Colonic mucosa (tissue), 4 donors: Measurements from ENCODE around the gene EEF1G. TPM values are rescaled to one million over a fixed set of nuclear protein-coding genes. Genes with fewer than 3 reads are reported as not detected.

Source experiments
- DNase-seq: peaks from one replicate; pipeline ENCODE4 v3.0.0-alpha.2; 2020
- H3K27ac ChIP-seq: fragments of 200-600 bp; one replicate; pipeline ENCODE4 v1.8.0; 2021
- H3K27me3 ChIP-seq: fragments of 200-600 bp; one replicate; pipeline ENCODE4 v1.8.0; 2021
- H3K36me3 ChIP-seq: fragments of 200-600 bp; one replicate; pipeline ENCODE4 v1.8.0; 2021
- H3K4me1 ChIP-seq: fragments of 200-600 bp; one replicate; pipeline ENCODE4 v1.8.0; 2021; ENCODE audit warnings: mild to moderate bottlenecking
- H3K4me3 ChIP-seq: fragments of 200-600 bp; one replicate; pipeline ENCODE4 v1.8.0; 2021
- H3K9ac ChIP-seq, 2 donors: one replicate each; pipeline ENCODE4 v1.7.0; 2013; ENCODE audit warnings: control low read depth in 2 of 2, low read depth in 2 of 2, low read length in 2 of 2
- H3K9me3 ChIP-seq: fragments of 200-600 bp; one replicate; pipeline ENCODE4 v1.8.0; 2021
- intact Hi-C: fragments of 100-400 bp; cut with DNase I; formaldehyde crosslinking; loops from one replicate; pipeline ENCODE4 v1.14.1; 2022
- total RNA-seq, 2 donors: library from RNA; stranded (reverse); fragmentation: NEBNext Ultra II Directional in 1 of 2; extraction: Animal tissue kit (Norgen Biotek cat#: 25700) in 1 of 2; gene quantifications; one replicate each; pipeline ENCODE4 v1.2.1, GENCODE V29; 2021
- TF ChIP-seq, protein P1 (sequence below): fragments of 200-600 bp; IDR thresholded peaks from one replicate; pipeline ENCODE4 v1.8.0; 2022; ENCODE audit warnings: antibody characterized with exemption, mild to moderate bottlenecking
- donor health status: healthy.
- donor health status: DM: no; HTN: no; CAD: no.
- donor health status: DM: no; HTN: no; CAD: no.

EEF1G gene
- total RNA-seq, 2 donors from 2014 or later: 1,328 to 1,358 TPM

DNA sequence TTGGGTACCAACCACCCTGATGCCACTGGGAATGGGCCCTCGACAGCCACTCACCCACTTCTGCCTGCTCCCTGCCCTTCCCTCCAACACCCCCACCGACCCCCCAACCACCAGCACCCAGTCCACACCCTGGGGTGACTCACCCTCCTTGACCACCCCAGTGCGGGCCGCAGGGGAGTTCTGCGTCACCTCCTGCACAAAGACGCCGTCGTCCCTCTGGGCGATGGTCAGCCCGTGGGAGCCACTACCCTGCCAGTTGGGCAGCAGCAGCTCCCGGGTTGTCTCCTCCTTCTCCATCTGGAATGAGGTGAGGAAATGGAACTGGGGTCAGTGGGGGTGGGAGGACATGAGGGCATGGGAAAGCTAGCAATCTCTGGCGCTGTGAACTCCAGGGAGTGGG, 37.9 kb downstream of the EEF1G start:
- TF ChIP-seq, protein P1, sequence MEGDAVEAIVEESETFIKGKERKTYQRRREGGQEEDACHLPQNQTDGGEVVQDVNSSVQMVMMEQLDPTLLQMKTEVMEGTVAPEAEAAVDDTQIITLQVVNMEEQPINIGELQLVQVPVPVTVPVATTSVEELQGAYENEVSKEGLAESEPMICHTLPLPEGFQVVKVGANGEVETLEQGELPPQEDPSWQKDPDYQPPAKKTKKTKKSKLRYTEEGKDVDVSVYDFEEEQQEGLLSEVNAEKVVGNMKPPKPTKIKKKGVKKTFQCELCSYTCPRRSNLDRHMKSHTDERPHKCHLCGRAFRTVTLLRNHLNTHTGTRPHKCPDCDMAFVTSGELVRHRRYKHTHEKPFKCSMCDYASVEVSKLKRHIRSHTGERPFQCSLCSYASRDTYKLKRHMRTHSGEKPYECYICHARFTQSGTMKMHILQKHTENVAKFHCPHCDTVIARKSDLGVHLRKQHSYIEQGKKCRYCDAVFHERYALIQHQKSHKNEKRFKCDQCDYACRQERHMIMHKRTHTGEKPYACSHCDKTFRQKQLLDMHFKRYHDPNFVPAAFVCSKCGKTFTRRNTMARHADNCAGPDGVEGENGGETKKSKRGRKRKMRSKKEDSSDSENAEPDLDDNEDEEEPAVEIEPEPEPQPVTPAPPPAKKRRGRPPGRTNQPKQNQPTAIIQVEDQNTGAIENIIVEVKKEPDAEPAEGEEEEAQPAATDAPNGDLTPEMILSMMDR: no peak
- Histone ChIP-seq H3K36me3 (peaks cover 45% of the 10 kb centered on the region), H3K27ac (no peak overlapping the region), H3K9ac (no peak overlapping the region), H3K27me3 (no peaks in the 10 kb centered on the region), H3K4me1 (peaks cover 31% of the 10 kb centered on the region), H3K4me3 (no peak overlapping the region), H3K9me3 (no peaks in the 10 kb centered on the region)
- intact Hi-C loops: no loop called here
- DNase-seq: no peak

DNA sequence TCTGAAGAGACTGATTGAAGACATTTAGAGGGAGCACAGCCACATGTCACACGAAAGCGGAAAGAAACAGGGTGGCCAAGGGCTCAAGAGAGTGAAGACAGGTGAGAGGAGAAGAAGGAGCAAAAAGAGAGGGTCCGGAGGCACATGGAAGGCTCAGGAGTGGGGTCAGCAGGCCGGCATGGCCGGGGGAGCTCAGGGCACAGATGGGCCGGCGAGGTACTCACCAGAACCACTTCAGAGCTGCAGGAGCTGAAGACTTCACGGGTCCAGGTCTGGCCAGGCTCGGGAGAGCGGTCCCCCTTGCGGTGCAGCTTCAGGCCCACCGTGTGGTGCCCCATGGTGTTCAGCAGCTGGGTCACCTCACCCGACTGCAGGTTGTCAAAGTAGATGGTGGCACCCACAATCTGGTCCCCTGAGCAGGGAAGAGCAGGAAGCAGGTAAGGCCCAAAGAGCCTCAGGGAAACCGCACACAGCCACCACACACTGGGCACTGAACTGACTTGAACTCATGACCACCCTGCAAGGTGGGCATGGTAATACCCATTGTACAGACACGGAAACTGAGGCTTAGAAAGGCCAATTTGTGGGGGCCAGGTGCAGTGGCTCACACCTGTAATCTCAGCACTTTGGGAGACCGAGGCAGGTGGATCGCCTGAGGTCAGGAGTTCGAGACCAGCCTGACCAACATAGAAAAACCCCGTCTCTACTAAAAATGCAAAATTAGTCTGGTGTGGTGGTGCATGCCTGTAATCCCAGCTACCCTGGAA, 38.7 kb downstream of the EEF1G start:
- Histone ChIP-seq H3K9ac (no peak overlapping the region), H3K36me3 (peaks cover 46% of the 10 kb centered on the region), H3K4me3 (no peak overlapping the region), H3K4me1 (peaks cover 22% of the 10 kb centered on the region), H3K27ac (no peak overlapping the region), H3K9me3 (no peaks in the 10 kb centered on the region), H3K27me3 (no peaks in the 10 kb centered on the region)
- intact Hi-C loops: no loop called here
- TF ChIP-seq, protein P1: no peak
- no peak for DNase-seq

DNA sequence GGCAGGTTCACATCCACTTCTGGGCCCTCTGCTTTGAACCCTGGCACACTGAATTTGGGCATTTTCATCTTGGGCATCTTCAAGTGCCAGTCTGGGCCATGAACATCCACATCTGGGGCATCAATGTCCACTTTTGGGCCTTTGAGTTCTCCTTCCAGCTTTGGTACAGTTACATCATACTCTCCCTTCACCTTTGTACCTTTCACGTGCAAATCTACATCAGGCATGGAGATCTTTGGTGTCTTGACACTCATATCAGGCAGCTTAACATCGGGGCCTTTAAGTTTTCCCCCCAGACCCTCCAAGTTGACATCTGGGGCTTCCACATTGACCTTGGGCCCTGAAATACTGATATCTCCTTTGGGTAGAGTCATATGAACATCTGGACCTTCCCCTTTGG, 41.6 kb downstream of the EEF1G start:
- Histone ChIP-seq H3K4me1 (no peaks in the 10 kb centered on the region), H3K36me3 (peaks cover 46% of the 10 kb centered on the region), H3K9ac (no peak overlapping the region), H3K27me3 (no peaks in the 10 kb centered on the region), H3K4me3 (no peak overlapping the region), H3K9me3 (no peaks in the 10 kb centered on the region), H3K27ac (no peak overlapping the region)
- TF ChIP-seq, protein P1: no peak
- intact Hi-C loops: no loop called here
- DNase-seq: no peak

DNA sequence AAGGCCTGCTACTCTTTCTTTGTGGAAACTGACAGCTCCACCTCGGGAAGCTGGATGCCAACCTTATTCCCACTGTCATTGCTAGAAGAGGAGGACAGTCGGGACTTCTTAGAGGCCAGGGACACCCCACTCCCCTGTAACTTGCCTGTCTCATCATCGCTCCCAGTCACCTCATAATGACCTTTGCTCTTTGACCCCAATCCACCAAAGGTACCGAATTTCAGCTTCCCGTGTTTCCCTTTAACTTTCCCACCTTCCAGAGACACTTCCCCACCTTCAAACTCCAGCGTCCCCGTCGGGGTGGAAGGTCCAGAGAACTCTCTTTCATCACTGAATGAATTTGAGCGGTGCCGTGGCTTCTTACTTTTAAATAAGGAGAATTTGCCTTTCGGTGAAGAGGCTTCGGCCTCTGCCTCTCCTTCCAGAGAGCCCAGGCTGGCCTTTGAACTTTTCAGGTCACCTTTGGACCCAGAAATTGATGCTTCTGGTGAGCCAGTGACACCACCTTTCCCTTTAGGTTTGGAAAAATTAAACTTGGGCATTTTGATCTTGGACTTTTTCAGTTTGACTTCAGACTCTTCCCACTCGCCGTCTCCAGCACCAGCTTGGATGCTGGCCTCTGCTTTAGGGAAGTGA, 56.8 kb downstream of the EEF1G start:
- no peak overlapping the region for H3K4me3 ChIP-seq
- H3K9me3 ChIP-seq: no peaks in the 10 kb centered on the region
- H3K27ac ChIP-seq: no peak overlapping the region
- no peaks in the 10 kb centered on the region for H3K27me3 ChIP-seq
- no peak overlapping the region for H3K9ac ChIP-seq
- H3K4me1 ChIP-seq: no peaks in the 10 kb centered on the region
- TF ChIP-seq, protein P1: no peak
- intact Hi-C loops: no loop called here
- peaks cover 4% of the 10 kb centered on the region for H3K36me3 ChIP-seq
- DNase-seq: no peak

DNA sequence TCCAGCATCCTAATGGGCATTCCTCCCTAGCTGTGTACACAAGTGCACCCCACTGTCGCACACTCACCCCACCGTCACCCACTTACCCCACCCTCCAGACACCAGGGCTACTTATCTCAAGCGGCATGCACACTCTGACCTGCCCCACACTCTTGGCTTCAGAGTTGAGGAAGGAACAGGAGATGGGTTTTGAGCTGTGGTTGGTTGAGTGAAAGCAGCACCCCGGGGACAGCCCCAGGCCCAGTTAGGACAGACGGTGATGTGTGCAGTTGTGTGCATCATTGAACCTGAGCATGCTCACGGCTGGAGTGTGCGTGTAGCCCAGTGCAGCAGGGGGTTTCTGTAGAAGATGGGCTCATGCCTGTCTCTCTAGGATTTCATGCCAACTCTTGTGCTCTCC, 59.5 kb downstream of the EEF1G start:
- H3K4me3 ChIP-seq: no peak overlapping the region
- H3K4me1 ChIP-seq: no peaks in the 10 kb centered on the region
- no peaks in the 10 kb centered on the region for H3K27me3 ChIP-seq
- H3K36me3 ChIP-seq: peaks cover 4% of the 10 kb centered on the region
- intact Hi-C loops: no loop called here
- TF ChIP-seq, protein P1: no peak
- H3K9me3 ChIP-seq: no peaks in the 10 kb centered on the region
- DNase-seq: no peak
- H3K9ac ChIP-seq: no peak overlapping the region
- H3K27ac ChIP-seq: no peak overlapping the region
